Liver (tissue), 10 donors: ENCODE results near the gene DENND4A. TPM values are rescaled to one million over a fixed set of nuclear protein-coding genes. Genes with fewer than 3 reads are reported as not detected.
A peak's percentile ranks its signal among the peaks of the same experiment; 100 is the strongest.

Source experiments
- DNase-seq: peaks from one replicate; pipeline ENCODE4 v3.0.0-alpha.2; 2017; ENCODE audit warnings: low spot score
- H3K27ac ChIP-seq, 2 donors: one replicate each; pipeline ENCODE4 v1.7.0; 2013; ENCODE audit warnings: inconsistent platforms in 2 of 2, low read length in 2 of 2, control low read depth in 1 of 2, low read depth in 1 of 2, mild to moderate bottlenecking in 1 of 2
- H3K27me3 ChIP-seq, 4 donors: one replicate each; pipeline versions ENCODE4 v1.6.1 to v1.7.0; 2013; ENCODE audit warnings: low read length in 3 of 4, inconsistent platforms in 1 of 4, mild to moderate bottlenecking in 1 of 4, moderate library complexity in 1 of 4; ENCODE audit not compliant: control insufficient read depth in 4 of 4, insufficient read depth in 4 of 4
- H3K36me3 ChIP-seq, 4 donors: one replicate each; pipeline versions ENCODE4 v1.6.1 to v1.7.0; 2013; ENCODE audit warnings: low read length in 3 of 4, mild to moderate bottlenecking in 3 of 4, low read depth in 1 of 4, moderate library complexity in 1 of 4; ENCODE audit not compliant: control insufficient read depth in 4 of 4, insufficient read depth in 3 of 4
- H3K4me1 ChIP-seq, 4 donors: one replicate each; pipeline versions ENCODE4 v1.6.1 to v1.7.0; 2013; ENCODE audit warnings: low read length in 3 of 4, mild to moderate bottlenecking in 3 of 4, moderate library complexity in 1 of 4; ENCODE audit not compliant: control insufficient read depth in 4 of 4, insufficient read depth in 4 of 4
- H3K4me3 ChIP-seq, 3 donors: one replicate each; pipeline versions ENCODE4 v1.6.1 to v1.7.0; 2013; ENCODE audit warnings: low read length in 3 of 3, control low read depth in 1 of 3, low read depth in 1 of 3, mild to moderate bottlenecking in 1 of 3
- H3K9ac ChIP-seq, 2 donors: one replicate each; pipeline ENCODE4 v1.7.0; 2013; ENCODE audit warnings: low read length in 2 of 2, mild to moderate bottlenecking in 2 of 2, moderate library complexity in 2 of 2, control low read depth in 1 of 2, low read depth in 1 of 2
- H3K9me3 ChIP-seq, 4 donors: one replicate each; pipeline versions ENCODE4 v1.6.1 to v1.7.0; 2013; ENCODE audit warnings: low read length in 3 of 4; ENCODE audit not compliant: control insufficient read depth in 4 of 4
- EGR1 ChIP-seq, 2 donors: IDR thresholded peaks; 2 replicates each; pipeline ENCODE4 v1.6.1; 2016 to 2018; ENCODE audit warnings: antibody characterized with exemption in 2 of 2, low read depth in 2 of 2
- FOXA1 ChIP-seq: IDR thresholded peaks from 2 replicates; pipeline ENCODE4 v1.6.1; 2016; ENCODE audit warnings: antibody characterized with exemption
- FOXA2 ChIP-seq: IDR thresholded peaks from 2 replicates; pipeline ENCODE4 v1.6.1; 2016; ENCODE audit warnings: antibody characterized with exemption
- GABPA ChIP-seq, 2 donors: IDR thresholded peaks in 1 of 2; conservative IDR thresholded peaks in 1 of 2; 2 replicates each; pipeline ENCODE4 v1.6.1; 2016; ENCODE audit warnings: antibody characterized with exemption in 2 of 2, mild to moderate bottlenecking in 1 of 2, moderate library complexity in 1 of 2
- HNF4A ChIP-seq, 2 donors: conservative IDR thresholded peaks; 2 replicates each; pipeline ENCODE4 v1.6.1; 2016; ENCODE audit warnings: antibody characterized with exemption in 2 of 2, mild to moderate bottlenecking in 2 of 2
- HNF4G ChIP-seq: IDR thresholded peaks from 2 replicates; pipeline ENCODE4 v1.6.1; 2016; ENCODE audit warnings: antibody characterized with exemption
- JUND ChIP-seq, 2 donors: IDR thresholded peaks; 2 replicates each; pipeline ENCODE4 v1.6.1; 2016; ENCODE audit warnings: antibody characterized with exemption in 2 of 2
- NR2F2 ChIP-seq: IDR thresholded peaks from 2 replicates; pipeline ENCODE4 v1.6.1; 2016; ENCODE audit warnings: antibody characterized with exemption
- RAD21 ChIP-seq, 2 donors: IDR thresholded peaks; 2 replicates each; pipeline ENCODE4 v1.6.1; 2016; ENCODE audit warnings: antibody characterized with exemption in 2 of 2, mild to moderate bottlenecking in 2 of 2
- RXRA ChIP-seq, 2 donors: IDR thresholded peaks; 2 replicates each; pipeline ENCODE4 v1.6.1; 2017 to 2018; ENCODE audit warnings: antibody characterized with exemption in 2 of 2, mild to moderate bottlenecking in 1 of 2
- SP1 ChIP-seq: IDR thresholded peaks from 2 replicates; pipeline ENCODE4 v1.6.1; 2018; ENCODE audit warnings: antibody characterized with exemption, mild to moderate bottlenecking
- TAF1 ChIP-seq: conservative IDR thresholded peaks from 2 replicates; pipeline ENCODE4 v1.6.1; 2016; ENCODE audit warnings: antibody characterized with exemption, mild to moderate bottlenecking
- YY1 ChIP-seq: IDR thresholded peaks from 2 replicates; pipeline ENCODE4 v1.6.1; 2016; ENCODE audit warnings: antibody characterized with exemption, mild to moderate bottlenecking
- WGBS: extraction: QIAGEN DNeasy Blood & Tissue Kit; methylation state at CpG from one replicate; pipeline ENCODE4 v1.1.7; 2013; 5-methylcytosine and 5-hydroxymethylcytosine counted together
- polyA plus RNA-seq, 2 donors: library from polyadenylated mRNA; stranded (reverse) in 1 of 2; unstranded in 1 of 2; fragments of 200-250 nt in 1 of 2; fragments of >200 nt in 1 of 2; fragmentation: Nextera tagmentation in 1 of 2; extraction: Ambion mirVana in 1 of 2; gene quantifications; one replicate each; pipeline versions ENCODE4 v1.2.1 to v1.2.3, GENCODE V29; 2013 to 2015
- small RNA-seq: library from RNA; depleted of rRNA; stranded (forward); fragments of <200 nt; gene quantifications from one replicate; pipeline ENCODE3, GENCODE V24; 2014
- total RNA-seq, 2 donors: library from RNA; depleted of rRNA; stranded (reverse); fragments of >200 nt; gene quantifications; one replicate each; pipeline ENCODE4 v1.2.3, GENCODE V29; 2014
- TF ChIP-seq, protein P1 (sequence below): fragments of 150-350 bp; IDR thresholded peaks from 2 replicates; pipeline ENCODE4 v1.5.1; 2017; ENCODE audit warnings: improper control_type of control experiment, low read depth, low read length; ENCODE audit not compliant: missing input control
- TF ChIP-seq, protein P2 (sequence below): IDR thresholded peaks from 2 replicates; pipeline ENCODE4 v1.6.1; 2016; ENCODE audit warnings: antibody characterized with exemption
- TF ChIP-seq, protein P3 (sequence below): IDR thresholded peaks from 2 replicates; pipeline ENCODE4 v1.6.1; 2016; ENCODE audit warnings: antibody characterized with exemption, mild to moderate bottlenecking
- TF ChIP-seq, protein P4 (sequence below): IDR thresholded peaks from 2 replicates; pipeline ENCODE4 v1.6.1; 2016; ENCODE audit warnings: antibody characterized with exemption
- TF ChIP-seq, protein P5 (sequence below): IDR thresholded peaks from 2 replicates; pipeline ENCODE4 v1.6.1; 2016; ENCODE audit warnings: antibody characterized with exemption
- donor health status: healthy.
- donor health status: healthy.
- donor health status: healthy.
- donor health status: healthy.
- donor health status: healthy.

DENND4A gene
- total and polyA plus RNA-seq, 4 donors, result 5.2 to 75.5 (median 23.9) TPM

DNA sequence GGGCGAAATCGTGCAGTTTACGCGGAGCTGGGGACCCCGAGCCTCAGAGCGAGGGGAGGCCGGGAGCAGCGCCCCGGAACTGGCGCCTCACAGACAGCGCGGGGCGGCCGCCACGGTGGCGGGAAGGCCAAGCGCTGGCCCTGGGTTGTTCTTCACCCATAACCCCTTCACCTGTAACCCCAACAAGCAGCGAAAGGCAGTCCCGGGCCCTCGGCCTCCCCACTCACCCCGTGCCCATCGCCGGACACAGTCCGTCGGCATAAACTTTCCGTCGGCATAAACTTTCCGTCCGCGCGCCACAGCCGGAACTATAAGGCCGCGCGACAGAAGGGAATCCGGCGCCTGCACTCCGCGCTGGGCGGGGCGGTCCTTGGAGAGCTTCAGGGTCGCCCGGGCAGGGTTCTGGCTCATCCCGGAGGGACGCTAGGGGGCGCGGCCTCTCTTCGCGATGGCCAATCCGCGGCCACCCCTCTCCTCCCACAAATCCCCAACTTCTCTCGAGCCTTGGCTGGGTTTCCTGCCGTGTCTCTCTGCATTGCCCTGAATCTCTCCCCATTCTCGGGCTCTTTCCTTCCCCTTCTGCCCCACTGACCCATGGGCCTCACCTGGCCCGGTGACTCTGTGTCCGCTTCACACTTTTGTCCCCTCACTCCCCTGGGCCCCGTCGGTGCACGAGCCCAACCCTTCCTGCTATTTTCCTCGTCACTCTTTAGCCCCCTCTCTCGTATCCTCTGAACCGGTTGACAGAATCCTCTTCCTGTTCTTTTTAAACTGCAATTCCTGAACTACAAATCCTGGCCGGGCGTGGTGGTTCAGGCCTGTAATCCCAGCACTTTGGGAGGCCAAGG, 181.0 kb downstream of the DENND4A start, which contains the start of gene INTS14:
INTS14 (minus strand) TSS at position 261 of the 848 bp plus-strand sequence. CDS start 3,751 bp downstream, outside the sequence.
- Histone ChIP-seq H3K36me3 (peaks cover 0 to 4% (median 0%) of the 10 kb centered on the region in 4 donors), H3K9me3 (no peaks in the 10 kb centered on the region), H3K4me3 (peak within 1 kb of the TSS; percentile 78 to 94 (median 90)), H3K9ac (peak within 1 kb of the TSS; percentile 91 to 92), H3K4me1 (peaks cover 6 to 31% (median 16%) of the 10 kb centered on the region in 4 donors), H3K27ac (peak within 1 kb of the TSS; percentile 91 to 95), H3K27me3 (no peaks in the 10 kb centered on the region)
- under 1% methylated on average over 64 of the region's 64 CpGs for WGBS
- TF ChIP-seq, protein P1, sequence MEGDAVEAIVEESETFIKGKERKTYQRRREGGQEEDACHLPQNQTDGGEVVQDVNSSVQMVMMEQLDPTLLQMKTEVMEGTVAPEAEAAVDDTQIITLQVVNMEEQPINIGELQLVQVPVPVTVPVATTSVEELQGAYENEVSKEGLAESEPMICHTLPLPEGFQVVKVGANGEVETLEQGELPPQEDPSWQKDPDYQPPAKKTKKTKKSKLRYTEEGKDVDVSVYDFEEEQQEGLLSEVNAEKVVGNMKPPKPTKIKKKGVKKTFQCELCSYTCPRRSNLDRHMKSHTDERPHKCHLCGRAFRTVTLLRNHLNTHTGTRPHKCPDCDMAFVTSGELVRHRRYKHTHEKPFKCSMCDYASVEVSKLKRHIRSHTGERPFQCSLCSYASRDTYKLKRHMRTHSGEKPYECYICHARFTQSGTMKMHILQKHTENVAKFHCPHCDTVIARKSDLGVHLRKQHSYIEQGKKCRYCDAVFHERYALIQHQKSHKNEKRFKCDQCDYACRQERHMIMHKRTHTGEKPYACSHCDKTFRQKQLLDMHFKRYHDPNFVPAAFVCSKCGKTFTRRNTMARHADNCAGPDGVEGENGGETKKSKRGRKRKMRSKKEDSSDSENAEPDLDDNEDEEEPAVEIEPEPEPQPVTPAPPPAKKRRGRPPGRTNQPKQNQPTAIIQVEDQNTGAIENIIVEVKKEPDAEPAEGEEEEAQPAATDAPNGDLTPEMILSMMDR, result peak; percentile 47
- peak; percentile 26 for TF ChIP-seq FOXA1
- peak in 1 of 2 donors; percentile 23 for TF ChIP-seq EGR1 (IDR thresholded peaks at IDR 0.05; ENCODE audit: low read depth in 2 of 2)
- TF ChIP-seq, protein P2, sequence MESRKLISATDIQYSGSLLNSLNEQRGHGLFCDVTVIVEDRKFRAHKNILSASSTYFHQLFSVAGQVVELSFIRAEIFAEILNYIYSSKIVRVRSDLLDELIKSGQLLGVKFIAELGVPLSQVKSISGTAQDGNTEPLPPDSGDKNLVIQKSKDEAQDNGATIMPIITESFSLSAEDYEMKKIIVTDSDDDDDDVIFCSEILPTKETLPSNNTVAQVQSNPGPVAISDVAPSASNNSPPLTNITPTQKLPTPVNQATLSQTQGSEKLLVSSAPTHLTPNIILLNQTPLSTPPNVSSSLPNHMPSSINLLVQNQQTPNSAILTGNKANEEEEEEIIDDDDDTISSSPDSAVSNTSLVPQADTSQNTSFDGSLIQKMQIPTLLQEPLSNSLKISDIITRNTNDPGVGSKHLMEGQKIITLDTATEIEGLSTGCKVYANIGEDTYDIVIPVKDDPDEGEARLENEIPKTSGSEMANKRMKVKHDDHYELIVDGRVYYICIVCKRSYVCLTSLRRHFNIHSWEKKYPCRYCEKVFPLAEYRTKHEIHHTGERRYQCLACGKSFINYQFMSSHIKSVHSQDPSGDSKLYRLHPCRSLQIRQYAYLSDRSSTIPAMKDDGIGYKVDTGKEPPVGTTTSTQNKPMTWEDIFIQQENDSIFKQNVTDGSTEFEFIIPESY, result no peak
- TF ChIP-seq, protein P3, sequence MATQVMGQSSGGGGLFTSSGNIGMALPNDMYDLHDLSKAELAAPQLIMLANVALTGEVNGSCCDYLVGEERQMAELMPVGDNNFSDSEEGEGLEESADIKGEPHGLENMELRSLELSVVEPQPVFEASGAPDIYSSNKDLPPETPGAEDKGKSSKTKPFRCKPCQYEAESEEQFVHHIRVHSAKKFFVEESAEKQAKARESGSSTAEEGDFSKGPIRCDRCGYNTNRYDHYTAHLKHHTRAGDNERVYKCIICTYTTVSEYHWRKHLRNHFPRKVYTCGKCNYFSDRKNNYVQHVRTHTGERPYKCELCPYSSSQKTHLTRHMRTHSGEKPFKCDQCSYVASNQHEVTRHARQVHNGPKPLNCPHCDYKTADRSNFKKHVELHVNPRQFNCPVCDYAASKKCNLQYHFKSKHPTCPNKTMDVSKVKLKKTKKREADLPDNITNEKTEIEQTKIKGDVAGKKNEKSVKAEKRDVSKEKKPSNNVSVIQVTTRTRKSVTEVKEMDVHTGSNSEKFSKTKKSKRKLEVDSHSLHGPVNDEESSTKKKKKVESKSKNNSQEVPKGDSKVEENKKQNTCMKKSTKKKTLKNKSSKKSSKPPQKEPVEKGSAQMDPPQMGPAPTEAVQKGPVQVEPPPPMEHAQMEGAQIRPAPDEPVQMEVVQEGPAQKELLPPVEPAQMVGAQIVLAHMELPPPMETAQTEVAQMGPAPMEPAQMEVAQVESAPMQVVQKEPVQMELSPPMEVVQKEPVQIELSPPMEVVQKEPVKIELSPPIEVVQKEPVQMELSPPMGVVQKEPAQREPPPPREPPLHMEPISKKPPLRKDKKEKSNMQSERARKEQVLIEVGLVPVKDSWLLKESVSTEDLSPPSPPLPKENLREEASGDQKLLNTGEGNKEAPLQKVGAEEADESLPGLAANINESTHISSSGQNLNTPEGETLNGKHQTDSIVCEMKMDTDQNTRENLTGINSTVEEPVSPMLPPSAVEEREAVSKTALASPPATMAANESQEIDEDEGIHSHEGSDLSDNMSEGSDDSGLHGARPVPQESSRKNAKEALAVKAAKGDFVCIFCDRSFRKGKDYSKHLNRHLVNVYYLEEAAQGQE, result peak; percentile 92
- peak; percentile 88 to 95 for TF ChIP-seq GABPA (IDR thresholded peaks at IDR 0.05 in 1 of 2, conservative IDR thresholded peaks at IDR 0.05 in 1 of 2)
- peak; percentile 48 to 63 for TF ChIP-seq RAD21 (IDR thresholded peaks at IDR 0.05)
- peak; percentile 65 for TF ChIP-seq NR2F2
- peak; percentile 77 for TF ChIP-seq TAF1
- TF ChIP-seq HNF4A (conservative IDR thresholded peaks at IDR 0.05), result peak in 1 of 2 donors; percentile 41
- TF ChIP-seq, protein P4, sequence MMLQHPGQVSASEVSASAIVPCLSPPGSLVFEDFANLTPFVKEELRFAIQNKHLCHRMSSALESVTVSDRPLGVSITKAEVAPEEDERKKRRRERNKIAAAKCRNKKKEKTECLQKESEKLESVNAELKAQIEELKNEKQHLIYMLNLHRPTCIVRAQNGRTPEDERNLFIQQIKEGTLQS, result no peak
- no peak for TF ChIP-seq HNF4G
- TF ChIP-seq JUND (IDR thresholded peaks at IDR 0.05), result peak in 1 of 2 donors; percentile 24
- peak; percentile 46 to 69 for TF ChIP-seq RXRA (IDR thresholded peaks at IDR 0.05)
- TF ChIP-seq, protein P5, sequence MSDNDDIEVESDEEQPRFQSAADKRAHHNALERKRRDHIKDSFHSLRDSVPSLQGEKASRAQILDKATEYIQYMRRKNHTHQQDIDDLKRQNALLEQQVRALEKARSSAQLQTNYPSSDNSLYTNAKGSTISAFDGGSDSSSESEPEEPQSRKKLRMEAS, result no peak
- peak; percentile 93 for TF ChIP-seq YY1
- peak; percentile 82 for TF ChIP-seq SP1
- no peak for TF ChIP-seq FOXA2
- peak; percentile 96 for DNase-seq

Small RNA genes lying within 50 kb of the gene (small RNA-seq; reads per million reads assigned to genes)
- gene MIR4511 (0.22 reads per million, percentile 7 among the genes with 10 or more reads in this experiment), gene SNORD13E (not detected)

Other genes with a start within 250 kb of the DENND4A start
- gene INTS14, start 181.2 kb downstream of the DENND4A start, total RNA-seq, result 10 to 100 TPM; 16.8 to 26.4 TPM
- 10 to 100 TPM; 12.0 to 15.2 TPM for gene INTS14, start 181.2 kb downstream of the DENND4A start, polyA plus RNA-seq
- 1 to 10 TPM; 1.8 to 2.6 TPM for gene SLC24A1, start 170.4 kb downstream of the DENND4A start, total RNA-seq
- 1 to 10 TPM; 1.8 to 3.3 TPM for gene SLC24A1, start 170.4 kb downstream of the DENND4A start, polyA plus RNA-seq
- gene RAB11A, start 77.2 kb upstream of the DENND4A start, total RNA-seq, result 10 to 100 TPM; 40.6 to 84.8 TPM
- gene RAB11A, start 77.2 kb upstream of the DENND4A start, polyA plus RNA-seq, result 100 to 1,000 TPM in 1 of 2 donors, 10 to 100 TPM in 1; 78.5 to 100 TPM